G401.6 (cell line): ENCODE results near the gene RAB4B.
"Not testable (repeated sequence)": the region's sequence is repeated elsewhere in the genome, so short reads cannot be mapped to it uniquely, and the experiment has no call there.

ENCODE experiments used
- FAIRE-seq: peaks from 2 replicates; lab custom pipeline; 2012; peaks lifted over from hg19 to GRCh38; lab: Jason Lieb, UNC

RAB4B gene

GRCh38 chr19:40780582-40780981, 2.5 kb downstream of the RAB4B start:
- no peak for FAIRE-seq

GRCh38 chr19:40781140-40781539, 3.1 kb downstream of the RAB4B start:
- FAIRE-seq: no peak

GRCh38 chr19:40783711-40784110, 5.7 kb downstream of the RAB4B start:
- no peak for FAIRE-seq

GRCh38 chr19:40784146-40784545, 6.1 kb downstream of the RAB4B start:
- FAIRE-seq: not testable (repeated sequence)

- FAIRE-seq: no peak
Observed at GRCh38 chr19:40785526-40785925, 7.5 kb downstream of the RAB4B start.

GRCh38 chr19:40786060-40787037, 8.3 kb downstream of the RAB4B start:
- FAIRE-seq: no peak

GRCh38 chr19:40791349-40791748, 13.3 kb downstream of the RAB4B start:
- no peak for FAIRE-seq

GRCh38 chr19:40791996-40792395, 13.9 kb downstream of the RAB4B start:
- no peak for FAIRE-seq

GRCh38 chr19:40797166-40797962, 19.3 kb downstream of the RAB4B start:
- FAIRE-seq: no peak

GRCh38 chr19:40797963-40798682, 20.1 kb downstream of the RAB4B start:
- FAIRE-seq: no peak

GRCh38 chr19:40798683-40799557, 20.9 kb downstream of the RAB4B start, which contains the start of gene EGLN2:
EGLN2 (plus strand) TSS chr19:40799191; CDS start chr19:40800573, 1,382 bp downstream.
- peak; percentile 98 for FAIRE-seq

- FAIRE-seq: no peak
Observed at GRCh38 chr19:40799558-40800338, 21.7 kb downstream of the RAB4B start.

- FAIRE-seq: no peak
Observed at GRCh38 chr19:40800339-40800996, 22.4 kb downstream of the RAB4B start.

GRCh38 chr19:40800997-40801377, 22.9 kb downstream of the RAB4B start:
- FAIRE-seq: no peak

GRCh38 chr19:40801426-40802299, 23.6 kb downstream of the RAB4B start:
- FAIRE-seq: no peak

- no peak for FAIRE-seq
Observed at GRCh38 chr19:40802300-40803169, 24.5 kb downstream of the RAB4B start.

- FAIRE-seq: no peak
Observed at GRCh38 chr19:40803170-40803856, 25.3 kb downstream of the RAB4B start.
